HG02588 (cell line): ENCODE data around the gene CADM2.

Source experiments
- ATAC-seq: cut with Tn5 transposase; IDR thresholded peaks from one replicate; pipeline ENCODE4 v1.9.1; 2021; ENCODE audit warnings: mild to moderate bottlenecking, moderate library complexity; ENCODE audit not compliant: unreplicated experiment

The CADM2 gene

DNA sequence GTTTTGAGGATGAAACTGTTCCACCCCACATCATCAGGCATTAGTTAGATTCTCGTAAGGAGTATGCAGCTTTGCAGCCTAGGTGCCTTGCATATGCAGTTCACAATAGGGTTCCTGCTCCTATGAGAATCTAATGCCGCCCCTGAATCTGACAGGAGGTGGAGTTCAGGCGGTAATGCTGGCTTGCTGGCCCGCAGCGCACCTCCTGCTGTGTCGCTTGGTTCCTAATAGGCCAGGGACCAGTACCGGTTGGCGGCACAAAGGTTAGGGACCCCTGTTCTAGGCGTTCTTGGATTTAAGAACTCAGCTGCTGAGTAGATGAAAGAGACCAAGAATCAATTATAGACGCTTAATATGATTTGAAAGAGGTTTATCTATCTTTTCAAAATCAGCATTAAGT lies 595.4 kb downstream of the CADM2 start:
- no peak for ATAC-seq

DNA sequence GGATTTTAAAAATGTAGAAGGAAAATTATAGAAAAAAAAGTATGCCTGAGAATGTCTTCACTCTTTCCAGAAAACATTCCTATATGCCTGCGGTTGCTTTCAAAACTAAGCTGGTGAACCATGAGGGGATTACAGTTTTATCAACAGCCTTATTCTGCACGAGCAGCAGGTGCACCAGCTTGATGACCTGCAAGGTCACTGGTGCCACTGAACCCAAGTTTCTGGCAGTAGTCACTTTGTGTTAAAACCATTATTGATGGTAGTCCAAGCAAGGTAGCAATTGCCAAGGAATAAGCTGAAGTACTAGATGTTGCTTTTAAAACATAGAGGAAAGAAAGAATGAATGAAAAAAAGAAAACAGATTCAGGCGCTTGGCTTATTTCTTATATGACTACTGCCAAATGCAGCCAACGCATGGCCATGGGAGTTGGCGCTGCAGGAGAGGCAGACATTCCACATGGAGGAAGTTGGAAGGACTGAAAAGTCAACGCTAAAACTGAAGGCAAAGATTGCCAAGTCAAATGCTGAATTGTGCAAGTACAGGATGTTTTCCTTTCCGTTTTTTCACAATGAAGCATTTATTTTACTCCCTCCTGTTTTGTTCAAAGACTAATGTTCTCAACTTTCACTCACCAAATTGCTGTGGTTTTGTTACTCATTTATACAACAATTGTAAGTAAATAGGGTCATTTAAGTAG lies 601.4 kb downstream of the CADM2 start:
- ATAC-seq: no peak

DNA sequence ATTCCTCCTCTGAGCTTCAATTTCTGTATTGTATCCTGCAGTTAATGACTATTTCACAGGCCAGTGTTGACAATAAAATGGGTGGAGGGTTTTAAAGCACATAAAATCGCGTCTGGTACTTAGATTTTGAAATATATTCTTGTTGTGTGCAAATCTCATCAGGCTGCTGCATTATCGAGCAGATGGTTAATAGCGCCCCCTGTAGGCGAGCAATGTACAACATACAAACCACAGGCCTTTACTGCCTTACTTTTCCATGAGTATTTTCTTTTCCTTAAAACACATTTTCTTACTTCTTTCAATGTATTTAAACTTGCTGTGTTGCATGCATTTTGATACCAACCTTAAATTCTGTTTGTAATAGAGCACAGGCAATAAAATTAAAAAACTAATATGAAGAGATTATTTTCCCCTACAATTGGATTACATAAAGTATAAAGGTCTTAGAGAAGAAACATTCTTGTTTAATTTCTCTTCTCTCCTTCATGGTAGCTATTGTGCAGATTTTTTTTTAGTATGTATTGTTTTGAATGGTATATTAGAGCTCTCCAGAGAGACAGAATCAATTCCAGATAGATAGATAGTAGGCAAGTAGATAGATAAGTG lies 608.4 kb downstream of the CADM2 start:
- ATAC-seq: peak; percentile 76

DNA sequence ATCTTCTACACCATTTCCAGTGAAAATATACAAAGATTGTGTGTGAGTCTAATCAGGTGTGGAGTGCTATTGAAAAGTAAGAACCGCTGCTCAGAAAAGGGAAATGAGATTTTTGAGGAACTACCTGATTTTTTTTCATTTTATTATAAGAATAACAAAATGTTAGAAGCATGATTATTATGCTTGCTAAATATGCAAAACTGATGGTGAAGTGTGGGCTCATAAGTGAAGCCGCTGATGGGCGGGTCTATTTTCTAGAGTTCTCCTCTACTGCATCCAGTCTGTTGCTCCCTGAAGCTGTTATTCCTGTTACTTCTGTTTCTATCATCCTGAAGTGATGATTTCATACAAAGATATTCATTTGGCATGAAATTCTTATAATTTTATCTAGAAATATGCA lies 612.0 kb downstream of the CADM2 start:
- no peak for ATAC-seq

DNA sequence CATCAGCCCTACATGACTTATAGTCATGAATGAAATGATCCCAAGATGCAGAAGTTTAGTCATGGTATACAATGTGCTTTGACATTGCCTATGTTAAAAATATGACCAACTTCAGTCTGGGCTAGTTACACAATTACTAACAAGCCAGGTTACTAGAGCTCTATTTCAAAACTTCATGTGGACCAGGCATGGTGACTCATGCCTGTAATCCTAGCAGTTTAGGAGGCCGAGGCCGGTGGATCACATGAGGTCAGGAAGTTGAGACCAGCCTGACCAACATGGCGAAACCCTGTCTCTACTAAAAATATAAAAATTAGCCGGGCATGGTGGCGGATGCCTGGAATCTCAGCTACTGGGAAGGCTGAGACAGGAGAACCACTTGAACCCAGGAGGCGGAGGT lies 613.0 kb downstream of the CADM2 start:
- ATAC-seq: no peak

DNA sequence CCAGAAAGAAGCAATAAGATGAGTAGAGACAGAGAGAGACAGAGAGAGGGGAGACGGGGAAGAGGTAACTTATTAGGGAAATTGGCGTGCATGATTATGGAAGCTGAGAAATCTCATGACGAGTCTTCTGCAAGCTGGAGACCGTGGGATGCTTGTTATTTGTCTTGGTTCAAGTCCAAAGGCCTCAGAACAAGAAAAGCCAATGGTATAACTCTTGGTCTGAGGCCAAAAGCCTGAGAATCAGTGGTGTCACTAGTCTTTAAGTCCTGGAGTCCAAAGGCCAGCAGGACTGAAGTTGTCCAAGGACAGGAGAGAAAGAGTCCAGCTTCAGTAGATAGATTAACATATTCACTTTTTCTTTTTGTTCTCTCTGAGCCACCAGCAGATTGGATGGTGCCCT lies 613.6 kb downstream of the CADM2 start:
- no peak for ATAC-seq

DNA sequence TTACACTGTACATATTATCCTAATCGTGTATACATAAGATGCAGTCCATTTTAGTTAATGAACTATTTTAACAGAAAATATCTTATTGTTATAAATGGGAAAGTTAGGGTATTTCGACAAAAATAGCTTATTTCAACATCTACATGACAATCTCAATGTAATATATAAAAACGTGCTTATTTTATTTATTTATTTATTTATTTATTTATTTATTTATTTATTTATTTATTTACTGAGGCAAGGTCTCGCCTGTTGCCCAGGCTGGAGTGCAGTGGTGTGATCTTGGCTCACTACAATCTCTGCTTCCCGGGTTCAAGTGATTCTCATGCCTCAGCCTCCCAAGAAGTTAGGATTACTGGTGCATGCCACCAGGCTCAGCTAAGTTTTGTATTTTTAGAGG lies 614.2 kb downstream of the CADM2 start:
- ATAC-seq: no peak

DNA sequence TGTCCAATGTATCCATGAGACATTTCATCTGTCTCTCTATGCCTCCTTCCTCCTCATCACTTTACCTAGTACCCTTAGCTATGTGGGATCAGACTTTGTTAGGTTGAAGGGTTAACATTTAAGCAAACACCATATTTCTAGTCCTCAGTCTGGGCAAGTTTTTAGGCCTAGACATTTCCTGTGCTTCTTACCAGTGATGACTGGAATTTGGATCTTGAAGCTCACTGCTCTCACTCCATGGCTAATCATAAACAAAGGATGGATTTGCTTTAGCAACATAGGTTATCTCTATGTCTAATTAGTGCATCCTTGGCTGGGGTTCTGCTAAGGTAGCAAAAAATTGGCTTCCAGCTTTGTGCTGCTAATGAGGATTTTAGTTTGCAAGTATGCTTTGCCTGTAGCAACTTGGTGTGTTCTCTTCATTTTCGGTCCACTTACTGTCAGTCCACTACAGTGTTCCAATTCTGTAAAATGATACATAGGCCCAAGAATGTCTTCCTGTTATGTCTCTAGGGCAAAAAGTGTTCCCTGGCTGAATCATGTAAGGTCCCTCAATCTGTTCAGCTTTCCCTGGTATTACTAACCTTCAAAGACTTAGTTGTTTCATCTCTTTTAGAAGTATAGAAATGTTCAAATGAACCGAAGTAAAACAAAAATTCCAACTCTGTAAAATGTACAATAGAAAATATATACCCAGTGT lies 615.4 kb downstream of the CADM2 start:
- no peak for ATAC-seq

DNA sequence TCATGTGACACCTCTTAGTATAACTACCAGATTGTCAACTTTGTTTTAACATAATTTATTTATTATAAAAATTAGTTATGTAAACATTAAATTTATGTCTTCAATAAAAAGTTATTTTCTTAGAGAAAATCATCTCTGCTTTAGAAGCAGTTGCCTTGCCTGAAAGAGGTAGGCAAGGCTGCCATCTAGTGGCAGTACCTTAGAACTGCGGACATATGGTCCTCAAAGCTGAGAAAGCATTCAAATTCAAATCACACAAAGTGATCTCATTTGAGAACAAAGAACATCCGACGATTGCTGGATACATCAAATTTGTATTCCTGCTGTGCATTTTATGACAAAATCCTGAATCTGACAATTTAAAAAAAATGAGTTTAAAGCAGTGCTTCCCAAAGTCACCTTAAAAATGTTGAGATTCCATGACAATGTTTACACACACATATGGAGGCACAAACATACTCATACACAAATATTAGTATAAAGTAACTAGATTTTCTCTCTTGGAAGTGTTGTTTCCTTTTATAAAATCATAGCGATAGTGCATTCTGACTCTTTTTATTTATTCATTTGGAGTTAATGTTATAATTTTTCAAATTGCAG lies 617.4 kb downstream of the CADM2 start:
- peak; percentile 82 for ATAC-seq

DNA sequence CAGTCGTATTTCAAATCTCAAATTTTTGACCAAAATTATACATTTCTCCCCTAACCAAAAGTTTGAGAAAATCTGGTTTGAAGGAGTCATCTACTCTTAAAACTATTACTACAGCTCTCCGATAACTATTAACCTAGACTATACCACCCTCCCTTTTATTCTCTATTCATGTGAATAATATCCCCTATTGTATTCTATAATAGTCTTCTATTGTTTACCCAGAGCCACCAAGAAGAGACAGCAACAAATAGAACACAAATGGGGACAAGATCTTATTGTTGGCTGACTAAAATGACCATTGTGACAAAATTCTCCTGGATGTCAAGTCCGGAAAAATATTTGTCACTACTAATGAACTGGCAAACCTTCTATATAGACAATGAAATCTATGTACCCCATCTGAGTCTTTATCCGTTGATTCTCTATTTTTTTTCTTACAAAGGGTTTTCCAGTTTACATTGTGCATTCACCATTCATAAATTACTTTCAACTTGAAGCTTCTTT lies 618.0 kb downstream of the CADM2 start:
- no peak for ATAC-seq

DNA sequence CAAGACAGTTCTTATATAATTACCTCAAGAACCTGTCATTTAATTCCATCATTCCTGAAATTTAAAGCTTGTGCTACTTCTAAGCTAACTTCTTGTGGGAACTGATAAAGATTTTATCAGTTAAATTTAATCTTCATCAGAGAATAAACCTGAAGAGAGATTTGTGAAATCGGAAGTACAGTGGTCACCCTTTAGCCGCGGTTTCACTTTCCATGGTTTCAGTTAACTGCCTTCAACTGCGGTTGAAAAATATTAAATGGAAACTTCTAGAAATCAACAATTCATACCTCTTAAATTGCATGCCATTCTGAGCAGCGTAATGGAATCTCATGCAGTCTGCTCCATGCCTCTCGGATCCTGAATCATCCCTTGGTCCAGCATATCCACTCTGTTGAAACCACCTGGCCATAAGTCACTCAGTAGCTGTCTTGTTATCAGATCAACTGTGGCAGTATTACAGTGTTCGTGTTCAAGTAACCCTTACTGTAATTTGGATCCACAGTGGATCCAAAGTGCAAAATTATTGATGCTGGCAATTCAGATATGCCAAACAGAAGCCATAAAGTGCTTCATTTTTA lies 626.1 kb downstream of the CADM2 start:
- ATAC-seq: no peak

DNA sequence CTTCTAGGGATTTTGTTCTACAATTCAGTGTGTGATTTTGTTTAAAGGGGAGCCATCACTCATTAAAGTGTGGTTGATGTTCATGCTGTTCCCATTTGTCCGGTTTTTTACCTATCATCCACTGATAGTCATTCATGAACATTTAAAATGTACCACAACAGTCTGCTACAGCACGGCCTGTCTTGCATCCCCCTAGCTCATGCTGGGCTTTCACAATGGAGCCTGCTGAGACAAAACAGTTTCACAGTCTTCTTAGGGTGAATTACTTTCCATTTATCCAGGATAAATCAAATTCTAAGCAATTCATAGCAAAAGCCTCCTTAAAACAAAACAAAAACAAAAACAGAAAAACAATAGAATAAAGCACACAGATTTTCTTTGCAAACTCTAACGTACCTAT lies 627.2 kb downstream of the CADM2 start:
- no peak for ATAC-seq

DNA sequence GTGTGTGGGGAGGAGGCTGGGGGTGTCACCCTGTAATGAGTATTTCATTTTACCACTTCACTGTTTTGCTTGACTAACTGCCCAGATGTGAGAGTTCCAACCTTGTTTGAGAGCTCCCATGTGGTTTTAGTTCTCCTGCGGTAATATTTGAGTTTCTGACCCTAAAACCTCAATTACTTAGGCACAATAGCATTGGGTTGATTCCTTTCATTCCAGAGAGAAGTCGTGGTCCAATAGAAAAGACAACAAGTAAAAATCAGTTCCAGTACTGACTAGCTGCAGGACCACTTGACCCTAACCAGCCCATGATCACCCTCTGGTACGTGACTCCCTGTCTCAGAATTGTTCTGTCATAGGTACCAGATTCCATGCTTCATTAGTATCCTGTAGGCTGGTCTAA lies 630.4 kb downstream of the CADM2 start:
- ATAC-seq: no peak

DNA sequence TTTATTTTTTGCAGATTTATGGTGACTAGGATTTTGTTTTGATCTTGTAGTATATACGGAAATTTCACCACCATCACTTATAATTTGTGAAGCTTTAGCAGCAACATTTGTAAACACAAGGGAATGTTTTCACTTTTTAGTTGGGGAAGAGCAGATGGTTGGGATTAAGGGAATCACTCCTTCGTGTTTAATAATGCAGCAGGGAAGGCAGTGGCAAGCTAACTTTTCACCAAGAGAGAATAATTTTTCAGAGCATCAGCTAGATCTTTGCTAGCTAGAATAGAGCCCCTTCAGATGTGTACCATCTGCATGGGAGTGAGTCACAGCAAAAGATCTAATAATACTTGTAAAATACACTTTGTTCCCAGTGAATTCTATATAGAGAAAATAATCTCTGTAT lies 632.7 kb downstream of the CADM2 start:
- ATAC-seq: no peak

DNA sequence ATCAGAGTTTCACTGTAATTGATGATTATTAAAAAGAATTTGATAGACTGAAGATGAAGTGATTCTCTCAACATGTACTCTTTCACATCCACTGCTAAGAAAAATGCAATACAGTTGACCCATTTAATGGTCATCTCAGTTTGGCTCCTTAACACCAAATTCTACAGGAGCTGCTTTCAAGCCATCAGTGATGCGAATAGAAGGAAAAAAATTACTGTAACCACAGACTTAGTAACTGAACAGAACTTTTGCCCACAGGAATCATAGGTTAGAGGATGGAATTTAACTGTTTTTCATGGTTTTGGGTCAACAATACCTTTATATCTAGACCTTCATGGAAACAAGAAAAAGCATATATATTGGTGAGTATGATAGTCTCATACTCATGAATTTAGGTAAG lies 633.5 kb downstream of the CADM2 start:
- no peak for ATAC-seq

DNA sequence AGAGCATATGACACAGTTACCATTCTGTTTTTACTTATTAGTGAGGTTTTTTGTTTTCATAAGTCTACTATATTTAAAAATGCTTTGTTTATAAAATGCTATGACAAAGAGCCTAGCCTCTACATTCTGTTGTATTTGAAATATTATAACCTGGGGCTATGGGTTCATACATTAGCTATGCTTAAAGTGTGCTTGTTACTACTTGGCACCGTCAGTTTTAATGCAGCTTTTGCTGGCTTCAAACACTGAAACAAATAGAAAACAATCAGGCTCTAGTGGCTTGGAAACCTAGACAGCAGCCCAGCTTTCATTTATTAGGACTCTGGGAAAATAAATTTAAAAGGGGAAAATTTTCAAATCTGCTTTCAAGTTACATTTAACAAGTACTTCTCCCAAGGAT lies 635.9 kb downstream of the CADM2 start:
- no peak for ATAC-seq

DNA sequence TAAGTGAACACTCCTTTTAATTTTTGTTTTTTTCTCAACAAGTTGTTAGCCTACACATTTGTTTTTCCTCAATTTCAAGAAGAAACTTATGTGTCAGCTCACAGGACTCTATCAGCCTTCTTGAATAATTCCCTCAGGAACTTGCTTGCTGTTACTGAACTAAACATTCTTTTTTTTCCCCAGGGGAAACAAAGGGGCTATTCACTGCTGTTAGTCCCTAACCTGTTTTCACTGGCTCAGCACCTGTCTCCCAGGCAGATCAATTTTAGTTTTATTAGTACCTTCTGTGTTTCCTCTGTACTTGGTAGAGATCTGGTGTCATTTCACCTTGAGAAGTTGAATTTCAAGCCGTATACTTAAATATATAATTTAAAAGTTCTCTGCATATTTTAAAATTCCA lies 644.6 kb downstream of the CADM2 start:
- ATAC-seq: no peak

DNA sequence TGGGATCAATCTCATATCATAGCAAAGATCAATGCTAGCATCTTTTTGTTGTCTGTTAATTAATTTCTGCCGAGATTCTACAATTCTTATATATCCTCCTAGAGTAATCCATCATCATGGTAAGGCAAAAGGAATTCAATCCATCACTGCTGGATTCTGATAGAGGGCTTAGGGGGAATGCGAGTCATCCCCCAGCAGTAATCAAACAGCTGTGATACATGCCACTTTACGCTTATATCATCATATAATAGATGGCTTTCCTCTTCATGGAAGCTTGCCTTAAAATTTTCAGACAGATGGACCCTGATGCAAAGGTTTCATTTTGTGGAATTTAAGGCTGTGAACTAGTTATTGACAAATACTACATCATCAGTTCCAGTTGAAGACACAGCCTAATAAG lies 645.9 kb downstream of the CADM2 start:
- no peak for ATAC-seq

DNA sequence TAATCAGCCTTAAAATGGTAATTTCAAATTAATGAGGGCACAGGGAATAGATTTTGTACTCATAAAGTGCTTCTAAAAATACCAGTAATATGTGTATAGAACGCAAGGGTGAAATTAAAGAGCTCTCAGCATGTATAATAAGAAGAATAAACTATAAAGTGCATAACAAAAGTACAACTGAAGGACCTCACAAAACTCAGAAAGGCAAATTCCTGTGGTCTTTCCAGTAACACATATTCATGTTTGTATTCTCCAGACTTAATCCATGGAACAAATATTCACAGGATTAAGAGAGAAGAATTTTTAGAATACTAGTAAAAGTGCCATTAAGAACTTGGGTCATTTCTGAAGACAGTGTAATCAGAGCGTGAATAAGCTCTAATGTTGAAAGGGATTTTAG lies 646.3 kb downstream of the CADM2 start:
- no peak for ATAC-seq

DNA sequence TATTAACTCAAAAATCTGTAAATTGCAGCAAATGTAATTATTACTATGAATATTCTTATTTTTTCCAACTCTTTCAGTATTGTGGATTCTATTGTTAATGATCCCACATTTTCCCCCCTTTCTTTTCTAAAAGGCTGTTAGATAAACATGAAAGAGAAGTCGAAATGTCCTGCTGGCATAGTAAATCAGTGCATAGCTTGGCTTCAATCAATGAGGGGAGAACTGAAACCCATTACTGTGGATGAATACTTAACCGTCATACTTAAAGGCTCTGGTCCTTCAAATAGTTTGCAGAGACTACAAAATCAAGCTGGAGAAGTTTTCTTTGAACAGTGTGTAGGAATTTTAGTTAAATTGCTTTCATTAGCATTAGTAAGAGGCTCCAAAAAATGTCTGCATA lies 667.9 kb downstream of the CADM2 start:
- no peak for ATAC-seq

DNA sequence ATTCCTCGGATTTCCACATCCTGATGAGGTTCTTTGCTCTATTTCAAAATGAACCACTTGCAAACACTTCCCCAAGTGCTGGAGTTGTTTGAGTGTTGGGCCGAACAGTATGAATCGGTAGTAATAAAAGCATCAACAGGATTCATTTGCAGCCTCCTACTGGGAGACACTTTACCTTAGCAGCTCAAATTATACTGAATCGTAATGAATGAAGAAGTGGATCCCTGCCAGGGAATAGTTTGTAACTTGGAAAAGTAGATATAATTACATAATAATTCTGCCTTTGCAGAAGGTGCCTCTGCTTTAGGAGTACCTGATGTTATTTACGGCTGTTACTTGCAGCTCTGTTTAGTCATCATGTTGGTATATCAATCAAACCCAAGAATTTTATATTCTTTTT lies 669.1 kb downstream of the CADM2 start:
- no peak for ATAC-seq

DNA sequence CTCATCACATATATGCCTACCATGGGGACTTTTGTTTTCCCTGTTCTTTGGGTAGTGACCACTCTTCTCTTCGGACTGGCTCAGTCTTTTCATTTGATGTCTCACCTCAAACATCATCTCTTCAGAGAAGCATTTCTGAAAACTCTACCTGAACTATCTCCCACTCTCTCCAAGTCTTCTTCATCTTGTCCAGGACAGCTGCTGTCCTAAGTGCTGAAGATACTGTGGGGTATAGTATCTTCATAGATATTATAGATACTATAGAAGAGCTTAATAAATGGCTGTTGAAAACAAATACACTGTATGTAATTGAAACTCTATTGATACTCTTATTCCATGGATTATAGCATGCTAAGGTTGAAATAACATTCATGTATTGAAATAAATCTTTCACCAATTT lies 672.3 kb downstream of the CADM2 start:
- ATAC-seq: no peak
